GM12872 (cell line): ENCODE measurements around the gene AGBL4.

Experiments
- CTCF ChIP-seq: IDR thresholded peaks from 3 replicates; pipeline ENCODE4 v1.5.1; 2011; ENCODE audit warnings: low read depth, mild to moderate bottlenecking, low read length, moderate library complexity; ENCODE audit not compliant: insufficient read depth

Gene AGBL4

DNA sequence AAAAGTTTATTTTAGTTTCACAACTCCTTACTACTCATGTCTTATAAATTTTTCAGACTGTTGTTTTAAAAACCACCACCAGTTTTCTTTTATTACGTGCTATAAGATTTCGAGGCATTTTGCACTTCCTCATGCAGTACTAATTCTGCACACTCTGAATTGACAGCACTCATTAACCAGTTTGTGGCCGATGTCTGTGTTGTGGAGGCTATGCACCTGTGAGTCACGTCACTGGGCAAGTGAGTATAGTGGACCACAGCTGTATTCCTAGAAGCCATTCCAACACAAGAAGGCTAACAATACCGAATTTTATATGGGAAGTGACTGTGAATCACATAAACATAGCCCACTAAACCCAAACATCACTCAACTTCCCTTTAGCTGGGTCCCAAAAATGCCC lies 1530.7 kb downstream of the AGBL4 start:
- no peak for TF ChIP-seq CTCF

DNA sequence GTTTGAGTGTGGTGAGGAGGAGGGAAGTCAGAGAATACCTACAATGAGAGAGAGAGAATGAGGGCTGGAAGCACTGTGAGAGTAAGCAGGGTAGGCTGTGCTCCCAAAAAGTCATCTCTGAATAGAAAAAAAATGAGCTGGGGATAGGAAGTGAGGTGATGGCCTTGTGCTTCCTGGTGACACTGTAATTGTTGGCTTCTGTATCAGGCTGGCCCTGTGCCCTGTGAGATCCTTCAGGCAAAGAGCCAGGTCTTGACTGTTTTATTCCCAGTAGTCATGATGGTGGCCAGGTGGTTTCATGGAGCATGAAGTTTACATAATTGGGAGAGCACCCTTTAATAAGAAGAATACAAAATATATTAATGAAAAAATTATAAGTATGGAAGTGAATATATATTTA lies 1531.4 kb downstream of the AGBL4 start:
- no peak for TF ChIP-seq CTCF

DNA sequence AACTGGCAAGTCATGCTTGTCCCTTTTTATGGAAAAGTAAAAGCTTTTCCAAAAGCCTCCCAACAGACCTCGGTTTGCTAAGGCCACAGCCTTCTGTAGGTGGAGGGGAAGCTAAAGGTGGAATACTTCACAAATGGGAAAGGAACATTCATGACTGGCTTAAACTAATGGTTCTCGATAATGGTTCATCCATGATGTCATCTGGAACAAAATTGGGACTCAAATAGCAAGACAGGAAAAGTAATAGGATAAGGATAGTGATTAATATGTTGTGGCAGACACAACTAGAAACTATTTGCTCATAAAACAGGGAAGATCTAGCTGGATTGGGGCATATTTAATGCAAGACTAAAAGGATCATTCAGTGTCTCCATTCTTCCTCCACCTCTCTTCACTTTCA lies 1535.0 kb downstream of the AGBL4 start:
- TF ChIP-seq CTCF: no peak
